ENCODE measurements around the gene EXOC6B.

EXOC6B gene

GRCh38 chr2:72682061-72682460 lies 143.8 kb downstream of the EXOC6B start:
- no peak for TF ChIP-seq ZFP3 (CRISPR knock-in tag; IDR thresholded peaks at IDR 0.05)
- no peak for TF ChIP-seq RARB (CRISPR knock-in tag; IDR thresholded peaks at IDR 0.05)
- ATAC-seq: no peak

- no peak for TF ChIP-seq TCF4 (CRISPR knock-in tag; IDR thresholded peaks at IDR 0.05; ENCODE audit: borderline replicate concordance)
- TF ChIP-seq ISL1 (CRISPR knock-in tag; IDR thresholded peaks at IDR 0.05): peak; percentile 28
- no peak for ATAC-seq
Observed at GRCh38 chr2:72681016-72681995, 144.5 kb downstream of the EXOC6B start.

GRCh38 chr2:72678024-72678423 lies 147.8 kb downstream of the EXOC6B start:
- TF ChIP-seq OSR1 (CRISPR knock-in tag; IDR thresholded peaks at IDR 0.05): no peak
- TF ChIP-seq BACH2 (CRISPR knock-in tag; IDR thresholded peaks at IDR 0.05; ENCODE audit: borderline replicate concordance): no peak
- no peak for TF ChIP-seq TCF4 (CRISPR knock-in tag; IDR thresholded peaks at IDR 0.05; ENCODE audit: borderline replicate concordance)
- no peak for TF ChIP-seq PATZ1 (CRISPR knock-in tag; IDR thresholded peaks at IDR 0.05; ENCODE audit: borderline replicate concordance)
- ATAC-seq: no peak

- TF ChIP-seq ZNF70 (CRISPR knock-in tag; IDR thresholded peaks at IDR 0.05) (no peak), ZFP3 (CRISPR knock-in tag; IDR thresholded peaks at IDR 0.05) (no peak), ESRRG (CRISPR knock-in tag; IDR thresholded peaks at IDR 0.05) (no peak), RARB (CRISPR knock-in tag; IDR thresholded peaks at IDR 0.05) (no peak), TSHZ2 (CRISPR knock-in tag; IDR thresholded peaks at IDR 0.05) (peak; percentile 75; the same call in 1 of the 2 replicates), TCF4 (CRISPR knock-in tag; IDR thresholded peaks at IDR 0.05; ENCODE audit: borderline replicate concordance) (peak; percentile 79), ZFP30 (CRISPR knock-in tag; IDR thresholded peaks at IDR 0.05) (no peak), CREB5 (CRISPR knock-in tag; IDR thresholded peaks at IDR 0.05; ENCODE audit: low read depth) (no peak), ZNF8 (CRISPR knock-in tag; IDR thresholded peaks at IDR 0.05) (no peak), CSRNP3 (CRISPR knock-in tag; IDR thresholded peaks at IDR 0.05) (no peak; the same call in 1 of the 2 replicates), POU6F1 (CRISPR knock-in tag; IDR thresholded peaks at IDR 0.05; ENCODE audit: borderline replicate concordance, low read depth) (no peak)
- peak; percentile 88 for ATAC-seq
Observed at GRCh38 chr2:72676341-72677025, 149.3 kb downstream of the EXOC6B start.

Data from SK-N-SH treated with all-trans-retinoic acid at 6 μM for 48 hours (cell line).